K562 (cell line): ENCODE results near the gene TMEM209. TPM values are rescaled to one million over a fixed set of nuclear protein-coding genes. Genes with fewer than 3 reads are reported as not detected.
A peak's percentile ranks its signal among the peaks of the same experiment; 100 is the strongest.

ENCODE experiments used
- CHD7 ChIP-seq: fragments of 200-600 bp; sonication (generic); IDR thresholded peaks from one replicate; pipeline ENCODE4 v1.6.1; 2012; ENCODE audit warnings: mild to moderate bottlenecking, low read depth, low read length, inconsistent platforms
- CREM ChIP-seq: IDR thresholded peaks from 2 replicates; pipeline ENCODE4 v1.6.1; 2014; ENCODE audit warnings: antibody characterized with exemption, low read depth
- PATZ1 ChIP-seq: fragments of 250-450 bp; sonication (Bioruptor Pico); IDR thresholded peaks from 2 replicates; pipeline ENCODE4 v1.5.0; 2020; ENCODE audit warnings: mild to moderate bottlenecking, borderline replicate concordance
- POLR2G ChIP-seq: fragments of 200-400 bp; formaldehyde crosslinking; IDR thresholded peaks from 2 replicates; pipeline ENCODE4 v1.6.1; 2017; ENCODE audit warnings: low read depth, mild to moderate bottlenecking, antibody characterized with exemption, low read length, moderate library complexity
- PREB ChIP-seq: sonication (generic); formaldehyde crosslinking; IDR thresholded peaks from 2 replicates; pipeline ENCODE4 v1.8.1; 2023; ENCODE audit warnings: mild to moderate bottlenecking, missing genetic modification reagents
- SREBF2 ChIP-seq: sonication (generic); formaldehyde crosslinking; IDR thresholded peaks from 2 replicates; pipeline ENCODE4 v1.4.0; 2020; ENCODE audit warnings: mild to moderate bottlenecking, missing genetic modification reagents
- ZFP30 ChIP-seq: fragments of 250-450 bp; sonication (Bioruptor Pico); IDR thresholded peaks from 2 replicates; pipeline ENCODE4 v1.8.0; 2022; ENCODE audit warnings: moderate library complexity, mild to moderate bottlenecking, inconsistent platforms, borderline replicate concordance
- ZNF589 ChIP-seq: fragments of 200-800 bp; sonication (Bioruptor generic); IDR thresholded peaks from 2 replicates; pipeline ENCODE4 v1.6.1; 2016; ENCODE audit warnings: low read depth, missing genetic modification characterization, missing compliant biosample characterization
- ZNF644 ChIP-seq: fragments of 200-800 bp; sonication (Bioruptor generic); IDR thresholded peaks from 2 replicates; pipeline ENCODE4 v1.6.1; 2016; ENCODE audit warnings: low read depth, missing genetic modification characterization, missing compliant biosample characterization
- ZNF695 ChIP-seq: fragments of 450-650 bp; formaldehyde crosslinking; IDR thresholded peaks from 2 replicates; pipeline ENCODE4 v1.4.0; 2020; ENCODE audit warnings: mild to moderate bottlenecking, moderate library complexity
- polyA plus RNA-seq, 8 experiments: library from polyadenylated mRNA; depleted of rRNA in 4 of 8; stranded (reverse) in 5 of 8; unstranded in 3 of 8; fragments of >200 nt; fragmentation: Nextera tagmentation in 2 of 8; fragmentation: Illumina TruSeq in 1 of 8; extraction: Ambion mirVana in 2 of 8; extraction: Trizol in 1 of 8; gene quantifications; 2 replicates each; pipeline versions ENCODE4 v1.2.1 to v1.2.3, GENCODE V29; 2011 to 2014; ENCODE audit warnings: inconsistent platforms in 1 of 8, missing spikeins in 1 of 8
- total RNA-seq, 7 experiments: library from RNA; depleted of rRNA in 6 of 7; stranded (reverse); fragments of >200 nt in 6 of 7; fragmentation: Illumina TruSeq in 2 of 7; extraction: Trizol in 2 of 7; gene quantifications; 2 replicates each; pipeline versions ENCODE4 v1.2.1 to v1.2.3, GENCODE V29; 2011 to 2021; ENCODE audit warnings: low replicate concordance in 1 of 7

The TMEM209 gene
- total and polyA plus RNA-seq, 9 of the 15 experiments (the other 6 are each of a cell fraction or from before 2014, with no cell fraction given), result 36.8 to 116 (median 76.6) TPM

GRCh38 chr7:130136579-130137167 lies 68.5 kb downstream of the TMEM209 start (continued):
- TF ChIP-seq PATZ1 (CRISPR knock-in tag) (no peak), POLR2G (no peak), PREB (CRISPR knock-in tag) (no peak), ZFP30 (CRISPR knock-in tag) (no peak), CHD7 (no peak), SREBF2 (CRISPR knock-in tag) (no peak), CREM (no peak), ZNF644 (tag) (peak; percentile 24), ZNF589 (CRISPR knock-in tag) (no peak), ZNF695 (CRISPR knock-in tag) (no peak)
